Mucosa of gallbladder (tissue), 1 donor: ENCODE measurements around the gene GATAD2B. TPM values are rescaled to one million over a fixed set of nuclear protein-coding genes. Genes with fewer than 3 reads are reported as not detected.

Experiments
- DNase-seq: peaks from one replicate; pipeline ENCODE4 v3.0.0-alpha.2; 2020; ENCODE audit warnings: low spot score
- total RNA-seq: library from RNA; stranded (reverse); gene quantifications from one replicate; pipeline ENCODE4 v1.2.1, GENCODE V29; 2021
- donor health status: DM: no; HTN: no; CAD: no.

GATAD2B gene
- total RNA-seq = 42.5 TPM

- peak; percentile 100 for DNase-seq
Measured at GRCh38 chr1:153922972-153923925, at the start of gene GATAD2B. Gene GATAD2B, minus strand, starts transcription at chr1:153922972. Its CDS starts 94,625 bp downstream, at chr1:153828347.

GRCh38 chr1:153970346-153970745 is 47.6 kb upstream of the GATAD2B start:
- no peak for DNase-seq

- DNase-seq = no peak
Measured at GRCh38 chr1:153968972-153969371, 46.2 kb upstream of the GATAD2B start.

- DNase-seq = no peak
Measured at GRCh38 chr1:153968408-153968807, 45.6 kb upstream of the GATAD2B start.

- peak; percentile 47 for DNase-seq
Measured at GRCh38 chr1:153968000-153968363, 45.2 kb upstream of the GATAD2B start.

GRCh38 chr1:153967107-153967999 is 44.6 kb upstream of the GATAD2B start, which contains the start of gene CREB3L4:
Gene CREB3L4, plus strand, starts transcription at chr1:153967902. Its CDS starts 624 bp downstream, at chr1:153968526.
- peak; percentile 92 for DNase-seq

GRCh38 chr1:153963850-153964331 is 41.1 kb upstream of the GATAD2B start:
- peak; percentile 36 for DNase-seq

- DNase-seq = peak; percentile 98
Measured at GRCh38 chr1:153963030-153963849, 40.5 kb upstream of the GATAD2B start, which contains the start of gene SLC39A1. Gene SLC39A1, minus strand, starts transcription at chr1:153963537. Its CDS starts 822 bp downstream, at chr1:153962715.

GRCh38 chr1:153962088-153963029 is 39.6 kb upstream of the GATAD2B start:
- peak; percentile 66 for DNase-seq

- DNase-seq = no peak
Measured at GRCh38 chr1:153961421-153961820, 38.6 kb upstream of the GATAD2B start.

GRCh38 chr1:153960206-153960605 is 37.4 kb upstream of the GATAD2B start:
- no peak for DNase-seq

- no peak for DNase-seq
Measured at GRCh38 chr1:153959454-153959853, 36.7 kb upstream of the GATAD2B start.

GRCh38 chr1:153958961-153959260 is 36.1 kb upstream of the GATAD2B start:
- no peak for DNase-seq

- peak; percentile 99 for DNase-seq
Measured at GRCh38 chr1:153958111-153958960, 35.6 kb upstream of the GATAD2B start, which contains the start of gene CRTC2. Gene CRTC2, minus strand, starts transcription at chr1:153958612. Its CDS starts 115 bp downstream, at chr1:153958497.

GRCh38 chr1:153957744-153958110 is 35.0 kb upstream of the GATAD2B start:
- DNase-seq = no peak

- DNase-seq = no peak
Measured at GRCh38 chr1:153956997-153957715, 34.4 kb upstream of the GATAD2B start.

- no peak for DNase-seq
Measured at GRCh38 chr1:153954826-153955225, 32.1 kb upstream of the GATAD2B start.

- no peak for DNase-seq
Measured at GRCh38 chr1:153953859-153954365, 31.1 kb upstream of the GATAD2B start.
